Type B pancreatic cell (in vitro differentiated cells): ENCODE data around the gene TMEM87B. TPM values are rescaled to one million over a fixed set of nuclear protein-coding genes. Genes with fewer than 3 reads are reported as not detected.

Source experiments
- DNase-seq: peaks from one replicate; pipeline ENCODE4 v3.0.0; 2021; ENCODE audit warnings: mixed read lengths; ENCODE audit not compliant: unreplicated experiment; ENCODE audit errors: extremely low spot score
- H3K27ac Mint-ChIP-seq: 2 replicates; pipeline ENCODE4 v1.8.0; 2021; ENCODE audit warnings: mild to moderate bottlenecking, mixed read lengths
- H3K27me3 Mint-ChIP-seq: 2 replicates; pipeline ENCODE4 v1.8.0; 2021; ENCODE audit warnings: mixed read lengths
- H3K36me3 Mint-ChIP-seq: 2 replicates; pipeline ENCODE4 v1.8.0; 2021; ENCODE audit warnings: mixed read lengths
- H3K4me1 Mint-ChIP-seq: one replicate; pipeline ENCODE4 v1.8.0; 2021; ENCODE audit warnings: mixed read lengths; ENCODE audit not compliant: unreplicated experiment
- H3K4me3 Mint-ChIP-seq: 2 replicates; pipeline ENCODE4 v1.8.0; 2021; ENCODE audit warnings: mild to moderate bottlenecking, mixed read lengths
- H3K9me3 Mint-ChIP-seq: 2 replicates; pipeline ENCODE4 v1.8.0; 2021; ENCODE audit warnings: mixed read lengths
- total RNA-seq: library from RNA; stranded (reverse); gene quantifications from 2 replicates; pipeline ENCODE4 v1.2.1, GENCODE V29; 2021; ENCODE audit warnings: low replicate concordance
- TF ChIP-seq, protein P1 (sequence below): fragments of 200-600 bp; sonication (generic); conservative IDR thresholded peaks from 2 replicates; pipeline ENCODE4 v1.5.0; 2021; ENCODE audit warnings: antibody characterized with exemption, mild to moderate bottlenecking

TMEM87B gene
- total RNA-seq, 1 donor from 2014 or later, result 15.5 TPM

DNA sequence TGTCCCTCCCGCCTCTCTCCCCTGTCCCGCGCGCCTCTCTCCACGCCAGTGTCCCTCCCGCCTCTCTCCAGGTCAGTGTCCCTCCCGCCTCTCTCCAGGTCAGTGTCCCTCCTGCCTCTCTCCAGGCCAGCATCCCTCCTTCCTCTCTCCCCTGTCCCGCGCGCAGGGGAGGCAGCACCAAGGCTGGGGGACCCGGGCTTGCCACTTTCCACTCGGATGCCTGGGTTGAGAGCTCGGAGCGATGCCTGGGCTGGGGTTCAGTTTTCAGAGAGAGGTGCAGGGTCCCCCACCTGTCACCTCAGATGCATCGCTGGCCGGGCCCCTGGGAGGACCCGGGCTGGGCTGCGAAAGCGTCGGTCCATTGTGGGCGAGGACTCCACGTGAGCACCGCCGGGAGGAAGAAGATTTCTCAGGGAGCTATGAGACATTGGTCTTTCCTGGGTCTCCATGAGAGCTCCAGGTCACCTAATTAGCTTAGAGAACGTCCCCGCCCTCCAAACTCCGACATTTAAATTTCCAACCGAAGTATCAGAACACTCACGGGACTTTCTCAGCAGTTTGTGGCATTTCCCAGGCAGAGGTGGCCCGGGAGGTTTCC lies 85.2 kb downstream of the TMEM87B start:
- DNase-seq, result no peak
- H3K27me3 Mint-ChIP-seq, result peaks cover 36% of the 10 kb centered on the region

DNA sequence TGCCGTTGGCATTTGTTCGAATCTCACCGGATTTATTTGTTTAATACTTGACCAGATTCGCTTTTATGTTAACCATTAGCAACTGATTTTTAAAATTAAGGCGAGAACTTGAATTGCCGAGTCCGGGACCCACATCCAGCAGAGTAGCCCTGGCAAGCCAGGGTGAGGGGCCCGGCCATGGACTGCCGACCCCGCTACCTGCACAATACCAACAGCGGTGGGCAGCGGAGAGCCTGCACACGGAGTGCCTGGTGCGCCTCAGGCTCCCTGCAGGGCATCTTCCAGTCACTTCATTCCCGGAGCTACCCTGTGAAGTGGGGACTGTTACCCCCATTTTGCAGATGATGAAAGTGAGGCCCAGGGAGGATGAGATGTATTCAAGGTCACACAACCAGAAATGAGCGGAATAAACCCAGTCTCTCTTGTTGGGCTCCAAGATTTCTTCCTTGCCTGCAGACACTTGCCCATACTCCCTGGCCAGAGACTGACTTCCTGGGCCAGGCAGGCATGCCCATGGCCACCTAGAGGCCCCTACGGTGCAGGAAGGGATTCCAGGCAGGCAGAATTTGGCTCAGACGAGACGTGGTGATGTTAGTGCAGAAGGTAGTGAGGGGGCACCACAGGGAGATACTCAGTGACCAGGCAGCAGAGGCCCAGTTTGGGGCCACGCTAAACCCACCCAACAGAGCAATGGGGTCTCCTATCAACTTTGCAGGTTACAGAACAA lies 86.0 kb downstream of the TMEM87B start:
- Mint-ChIP-seq H3K9me3 (no peaks in the 10 kb centered on the region), H3K27me3 (peaks cover 36% of the 10 kb centered on the region), H3K4me1 (peaks cover 3% of the 10 kb centered on the region), H3K36me3 (peaks cover 5% of the 10 kb centered on the region), H3K4me3 (peak overlapping the region; percentile 83), H3K27ac (peak overlapping the region; percentile 77)
- no peak for DNase-seq
- TF ChIP-seq, protein P1, sequence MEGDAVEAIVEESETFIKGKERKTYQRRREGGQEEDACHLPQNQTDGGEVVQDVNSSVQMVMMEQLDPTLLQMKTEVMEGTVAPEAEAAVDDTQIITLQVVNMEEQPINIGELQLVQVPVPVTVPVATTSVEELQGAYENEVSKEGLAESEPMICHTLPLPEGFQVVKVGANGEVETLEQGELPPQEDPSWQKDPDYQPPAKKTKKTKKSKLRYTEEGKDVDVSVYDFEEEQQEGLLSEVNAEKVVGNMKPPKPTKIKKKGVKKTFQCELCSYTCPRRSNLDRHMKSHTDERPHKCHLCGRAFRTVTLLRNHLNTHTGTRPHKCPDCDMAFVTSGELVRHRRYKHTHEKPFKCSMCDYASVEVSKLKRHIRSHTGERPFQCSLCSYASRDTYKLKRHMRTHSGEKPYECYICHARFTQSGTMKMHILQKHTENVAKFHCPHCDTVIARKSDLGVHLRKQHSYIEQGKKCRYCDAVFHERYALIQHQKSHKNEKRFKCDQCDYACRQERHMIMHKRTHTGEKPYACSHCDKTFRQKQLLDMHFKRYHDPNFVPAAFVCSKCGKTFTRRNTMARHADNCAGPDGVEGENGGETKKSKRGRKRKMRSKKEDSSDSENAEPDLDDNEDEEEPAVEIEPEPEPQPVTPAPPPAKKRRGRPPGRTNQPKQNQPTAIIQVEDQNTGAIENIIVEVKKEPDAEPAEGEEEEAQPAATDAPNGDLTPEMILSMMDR, result no peak

More for the DNA sequence above, 85.2 kb downstream of the TMEM87B start:
- Mint-ChIP-seq H3K4me1 (peaks cover 3% of the 10 kb centered on the region), H3K27ac (peak overlapping the region; percentile 56), H3K9me3 (no peaks in the 10 kb centered on the region), H3K4me3 (peak overlapping the region; percentile 83), H3K36me3 (peaks cover 5% of the 10 kb centered on the region)
- TF ChIP-seq, protein P1, result no peak

DNA sequence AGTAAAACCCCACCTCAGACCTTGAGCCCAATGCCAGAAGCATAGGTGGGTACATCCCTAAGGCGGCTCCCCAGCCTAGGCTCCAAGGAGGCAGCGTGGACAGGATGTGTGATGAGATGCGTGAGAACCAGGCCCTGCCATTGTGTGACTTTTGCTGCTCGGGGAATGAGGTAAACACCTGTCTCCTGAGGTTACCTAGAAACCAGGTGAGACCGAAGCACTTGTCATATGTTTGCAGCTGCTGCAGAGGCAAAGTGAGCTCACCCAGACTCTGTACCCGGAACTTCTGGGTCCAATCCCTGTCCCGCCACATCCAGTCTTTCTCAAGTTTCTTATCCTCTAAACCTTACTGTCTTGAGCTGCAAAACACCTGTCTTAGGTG lies 86.5 kb downstream of the TMEM87B start:
- Mint-ChIP-seq H3K9me3 (no peaks in the 10 kb centered on the region), H3K36me3 (peaks cover 5% of the 10 kb centered on the region)
- TF ChIP-seq, protein P1, result no peak

DNA sequence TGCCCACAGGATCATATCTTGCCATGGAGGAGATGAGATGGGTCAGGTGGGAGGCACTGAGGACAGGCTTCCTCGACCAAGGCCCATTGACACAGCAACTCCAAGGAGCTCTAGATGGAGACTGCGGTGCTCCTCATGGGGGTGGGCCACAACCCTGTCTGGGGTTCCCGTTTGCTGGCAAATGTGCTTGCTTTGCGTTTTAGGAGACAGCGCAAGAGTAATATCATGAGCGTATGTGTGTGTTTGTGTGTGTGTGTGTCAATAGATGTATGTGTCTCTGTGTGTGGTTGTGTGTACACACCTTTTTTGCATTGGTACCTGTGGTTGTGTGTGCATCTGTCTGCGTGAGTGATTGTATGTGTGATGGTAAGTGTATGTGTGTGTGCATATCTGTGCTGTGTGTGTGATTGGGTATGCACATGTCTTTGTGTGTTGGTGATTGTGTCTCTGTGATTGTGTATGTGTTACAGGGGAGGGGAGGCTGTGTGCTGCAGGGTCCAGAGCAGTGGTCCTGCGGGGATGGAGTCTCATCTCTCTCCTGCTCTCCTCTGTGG lies 87.5 kb downstream of the TMEM87B start:
- H3K4me3 Mint-ChIP-seq, result peak overlapping the region; percentile 69
- TF ChIP-seq, protein P1, result no peak
- no peaks in the 10 kb centered on the region for H3K9me3 Mint-ChIP-seq
- no peak overlapping the region for H3K27ac Mint-ChIP-seq
- peaks cover 25% of the 10 kb centered on the region for H3K27me3 Mint-ChIP-seq
- peaks cover 3% of the 10 kb centered on the region for H3K4me1 Mint-ChIP-seq
- no peak for DNase-seq
- peaks cover 5% of the 10 kb centered on the region for H3K36me3 Mint-ChIP-seq

More for the DNA sequence above, 86.5 kb downstream of the TMEM87B start:
- Mint-ChIP-seq H3K27me3 (peaks cover 30% of the 10 kb centered on the region), H3K4me1 (peaks cover 3% of the 10 kb centered on the region), H3K27ac (peak overlapping the region; percentile 77), H3K4me3 (peak overlapping the region; percentile 55)
- no peak for DNase-seq

DNA sequence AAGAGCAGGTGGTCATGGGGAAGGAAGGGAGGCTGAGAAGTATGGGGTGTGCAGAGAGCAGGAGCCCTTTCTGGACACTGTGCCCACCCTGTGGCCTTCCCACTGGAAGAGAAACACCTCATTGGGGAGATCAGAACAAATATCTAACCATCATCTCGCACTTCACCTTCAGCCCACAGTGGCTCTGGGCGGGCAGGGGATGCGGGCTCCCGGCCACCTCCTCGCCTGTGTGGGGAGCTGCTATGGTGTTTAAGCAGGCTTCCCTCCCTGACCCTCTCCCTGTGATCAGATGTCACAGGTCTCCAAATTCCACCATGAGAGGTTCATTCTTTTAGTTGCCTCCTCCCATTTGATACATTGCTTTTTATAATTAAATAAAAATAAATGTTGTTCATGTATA lies 88.1 kb downstream of the TMEM87B start:
- no peak overlapping the region for H3K4me3 Mint-ChIP-seq
- H3K4me1 Mint-ChIP-seq, result peaks cover 7% of the 10 kb centered on the region
- H3K27ac Mint-ChIP-seq, result no peak overlapping the region
- H3K27me3 Mint-ChIP-seq, result peaks cover 21% of the 10 kb centered on the region
- peaks cover 5% of the 10 kb centered on the region for H3K36me3 Mint-ChIP-seq
- no peaks in the 10 kb centered on the region for H3K9me3 Mint-ChIP-seq
- DNase-seq, result no peak
- TF ChIP-seq, protein P1, result no peak
